Spleen (tissue), 11 donors: ENCODE measurements around the gene RHBDL3. TPM values are rescaled to one million over a fixed set of nuclear protein-coding genes. Genes with fewer than 3 reads are reported as not detected.
"Not testable (repeated sequence)": the region's sequence is repeated elsewhere in the genome, so short reads cannot be mapped to it uniquely, and the experiment has no call there.

Source experiments
- DNase-seq: peaks from one replicate; pipeline ENCODE4 v3.0.0-alpha.2; 2020
- H3K27ac ChIP-seq, 8 donors: fragments of 200-600 bp; sonication (generic) in 7 of 8; 1 replicate in 4 of 8; 2 replicates in 4 of 8; pipeline versions ENCODE4 v1.5.0 to v1.8.0; 2016 to 2021; ENCODE audit warnings: inconsistent platforms in 4 of 8, mild to moderate bottlenecking in 4 of 8, moderate library complexity in 1 of 8
- H3K27me3 ChIP-seq, 7 donors: fragments of 200-600 bp; sonication (generic) in 6 of 7; replicated peaks in 1 of 7; 1 replicate in 4 of 7; 2 replicates in 3 of 7; pipeline versions ENCODE4 v1.5.0 to v1.8.0; 2016 to 2021; ENCODE audit warnings: inconsistent platforms in 3 of 7, mild to moderate bottlenecking in 1 of 7
- H3K36me3 ChIP-seq, 6 donors: fragments of 200-600 bp; sonication (generic) in 5 of 6; 1 replicate in 4 of 6; 2 replicates in 2 of 6; pipeline versions ENCODE4 v1.5.0 to v1.8.0; 2016 to 2021; ENCODE audit warnings: inconsistent platforms in 2 of 6
- H3K4me1 ChIP-seq, 6 donors: fragments of 200-600 bp; sonication (generic) in 5 of 6; 1 replicate in 3 of 6; 2 replicates in 3 of 6; pipeline versions ENCODE4 v1.5.0 to v1.8.0; 2016 to 2021; ENCODE audit warnings: inconsistent platforms in 3 of 6
- H3K4me3 ChIP-seq, 8 donors: fragments of 200-600 bp; sonication (generic) in 7 of 8; 1 replicate in 4 of 8; 2 replicates in 4 of 8; pipeline versions ENCODE4 v1.5.0 to v1.8.0; 2016 to 2021; ENCODE audit warnings: inconsistent platforms in 4 of 8, mild to moderate bottlenecking in 4 of 8, moderate library complexity in 2 of 8
- H3K9me3 ChIP-seq, 8 donors: fragments of 200-600 bp; sonication (generic) in 7 of 8; 1 replicate in 4 of 8; 2 replicates in 4 of 8; pipeline versions ENCODE4 v1.5.0 to v1.8.0; 2016 to 2021; ENCODE audit warnings: inconsistent platforms in 4 of 8
- POLR2A ChIP-seq, 3 donors: fragments of 450-650 bp; IDR thresholded peaks; one replicate each; pipeline ENCODE4 v1.5.1; 2017; ENCODE audit warnings: antibody characterized with exemption in 3 of 3, mild to moderate bottlenecking in 1 of 3
- POLR2AphosphoS5 ChIP-seq, 3 donors: sonication (generic); formaldehyde crosslinking; IDR thresholded peaks; one replicate each; pipeline ENCODE4 v1.5.1; 2017; ENCODE audit warnings: antibody characterized with exemption in 3 of 3
- WGBS, 5 donors: extraction: QIAGEN DNeasy Blood & Tissue Kit in 3 of 5; methylation state at CpG; one replicate each; pipeline versions ENCODE4 v1.1.5 to v1.1.7; 2013 to 2018; 5-methylcytosine and 5-hydroxymethylcytosine counted together
- intact Hi-C: fragments of 100-400 bp; cut with DNase I; formaldehyde crosslinking; loops from one replicate; pipeline ENCODE4 v1.15.0; 2023; ENCODE audit warnings: low total_unique reads
- polyA plus RNA-seq, 3 donors: library from polyadenylated mRNA; stranded (reverse); fragments of 200-250 nt; gene quantifications; one replicate each; pipeline ENCODE4 v1.2.1, GENCODE V29; 2013
- total RNA-seq, 7 donors: library from RNA; depleted of rRNA in 3 of 7; stranded (reverse); fragments of >200 nt in 3 of 7; fragmentation: NEBNext Ultra II Directional in 4 of 7; extraction: Animal tissue kit (Norgen Biotek cat#: 25700) in 4 of 7; gene quantifications; one replicate each; pipeline versions ENCODE4 v1.1.0 to v1.2.1, GENCODE V29; 2016 to 2021
- TF ChIP-seq, protein P1 (sequence below), 11 experiments: fragments of 200-600 bp in 7 of 11; fragments of 450-650 bp in 4 of 11; sonication (generic) in 4 of 11; IDR thresholded peaks in 8 of 11; conservative IDR thresholded peaks in 3 of 11; 1 replicate in 7 of 11; 2 replicates in 4 of 11; pipeline versions ENCODE4 v1.4.0 to v1.8.0; 2016 to 2021; ENCODE audit warnings: antibody characterized with exemption in 11 of 11, inconsistent platforms in 4 of 11, mild to moderate bottlenecking in 1 of 11
- donor health status: healthy with polysubstance abuse.
- donor health status: DM: no; HTN: no; CAD: no; lungs with moderate emphysema.
- donor health status: DM: no; HTN: no; CAD: no.
- donor health status: Bipolar disorder and iron deficiency.
- donor health status: healthy.
- donor health status: DM: no; HTN: no; CAD: no.
- donor health status: DM: yes; HTN: yes; CAD: no.

RHBDL3 gene
- total and polyA plus RNA-seq, 10 donors = 0.06 to 0.72 (median 0.25) TPM; not detected in 3

GRCh38 chr17:32258383-32259140 lies 7.1 kb upstream of the RHBDL3 start:
- WGBS, 5 donors = 48 to 51% (median 50%) methylated on average over 18 of the region's 18 CpGs
- intact Hi-C loops = loop anchor here (10.0 kb wide), 1 partner anchor 56 kb away; no protein-coding TSS in a partner anchor

GRCh38 chr17:32259586-32259985 lies 6.0 kb upstream of the RHBDL3 start:
- Histone ChIP-seq H3K27ac (no peak overlapping the region), H3K27me3 (peaks cover 0 to 32% (median 3%) of the 10 kb centered on the region in 7 donors), H3K36me3 (no peaks in the 10 kb centered on the region), H3K9me3 (no peaks in the 10 kb centered on the region), H3K4me1 (peaks cover 0 to 2% (median 0%) of the 10 kb centered on the region in 6 donors), H3K4me3 (no peak overlapping the region)
- intact Hi-C loops = loop anchor here (10.0 kb wide), 1 partner anchor 55 kb away; no protein-coding TSS in a partner anchor
- TF ChIP-seq, protein P1, sequence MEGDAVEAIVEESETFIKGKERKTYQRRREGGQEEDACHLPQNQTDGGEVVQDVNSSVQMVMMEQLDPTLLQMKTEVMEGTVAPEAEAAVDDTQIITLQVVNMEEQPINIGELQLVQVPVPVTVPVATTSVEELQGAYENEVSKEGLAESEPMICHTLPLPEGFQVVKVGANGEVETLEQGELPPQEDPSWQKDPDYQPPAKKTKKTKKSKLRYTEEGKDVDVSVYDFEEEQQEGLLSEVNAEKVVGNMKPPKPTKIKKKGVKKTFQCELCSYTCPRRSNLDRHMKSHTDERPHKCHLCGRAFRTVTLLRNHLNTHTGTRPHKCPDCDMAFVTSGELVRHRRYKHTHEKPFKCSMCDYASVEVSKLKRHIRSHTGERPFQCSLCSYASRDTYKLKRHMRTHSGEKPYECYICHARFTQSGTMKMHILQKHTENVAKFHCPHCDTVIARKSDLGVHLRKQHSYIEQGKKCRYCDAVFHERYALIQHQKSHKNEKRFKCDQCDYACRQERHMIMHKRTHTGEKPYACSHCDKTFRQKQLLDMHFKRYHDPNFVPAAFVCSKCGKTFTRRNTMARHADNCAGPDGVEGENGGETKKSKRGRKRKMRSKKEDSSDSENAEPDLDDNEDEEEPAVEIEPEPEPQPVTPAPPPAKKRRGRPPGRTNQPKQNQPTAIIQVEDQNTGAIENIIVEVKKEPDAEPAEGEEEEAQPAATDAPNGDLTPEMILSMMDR (IDR thresholded peaks at IDR 0.05 in 8 of 11, conservative IDR thresholded peaks at IDR 0.05 in 3 of 11) = no peak
- no peak for TF ChIP-seq POLR2A (IDR thresholded peaks at IDR 0.05)
- no peak for TF ChIP-seq POLR2AphosphoS5 (IDR thresholded peaks at IDR 0.05)
- peak; percentile 17 for DNase-seq
- WGBS, 5 donors = 85 to 100% (median 92%) methylated on average over 4 of the region's 4 CpGs

More at GRCh38 chr17:32258383-32259140, 7.1 kb upstream of the RHBDL3 start:
- no peak overlapping the region for H3K27ac ChIP-seq
- H3K27me3 ChIP-seq = peaks cover 0 to 21% (median 0%) of the 10 kb centered on the region in 7 donors
- no peaks in the 10 kb centered on the region for H3K36me3 ChIP-seq
- H3K9me3 ChIP-seq = no peaks in the 10 kb centered on the region
- no peak overlapping the region for H3K4me3 ChIP-seq
- H3K4me1 ChIP-seq = no peaks in the 10 kb centered on the region
- DNase-seq = no peak
- TF ChIP-seq POLR2A (IDR thresholded peaks at IDR 0.05) (no peak), POLR2AphosphoS5 (IDR thresholded peaks at IDR 0.05) (no peak)
- TF ChIP-seq, protein P1 (IDR thresholded peaks at IDR 0.05 in 8 of 11, conservative IDR thresholded peaks at IDR 0.05 in 3 of 11) = no peak

- H3K27me3 ChIP-seq = peaks cover under 1 to 48% (median 16%) of the 10 kb centered on the region in 7 donors
- WGBS, 5 donors = 54 to 70% (median 65%) methylated on average over 7 of the region's 7 CpGs
- H3K27ac ChIP-seq = no peak overlapping the region
- peak; percentile 25 for DNase-seq
- no peak overlapping the region for H3K4me3 ChIP-seq
- TF ChIP-seq POLR2AphosphoS5 (IDR thresholded peaks at IDR 0.05) (no peak), POLR2A (IDR thresholded peaks at IDR 0.05) (no peak)
- TF ChIP-seq, protein P1 (IDR thresholded peaks at IDR 0.05 in 8 of 11, conservative IDR thresholded peaks at IDR 0.05 in 3 of 11) = no peak
- H3K36me3 ChIP-seq = no peaks in the 10 kb centered on the region
- peaks cover 0 to 15% (median 11%) of the 10 kb centered on the region in 6 donors for H3K4me1 ChIP-seq
- H3K9me3 ChIP-seq = no peaks in the 10 kb centered on the region
- intact Hi-C loops = no loop called here
Observed at GRCh38 chr17:32261417-32261736, 4.3 kb upstream of the RHBDL3 start.

DNA sequence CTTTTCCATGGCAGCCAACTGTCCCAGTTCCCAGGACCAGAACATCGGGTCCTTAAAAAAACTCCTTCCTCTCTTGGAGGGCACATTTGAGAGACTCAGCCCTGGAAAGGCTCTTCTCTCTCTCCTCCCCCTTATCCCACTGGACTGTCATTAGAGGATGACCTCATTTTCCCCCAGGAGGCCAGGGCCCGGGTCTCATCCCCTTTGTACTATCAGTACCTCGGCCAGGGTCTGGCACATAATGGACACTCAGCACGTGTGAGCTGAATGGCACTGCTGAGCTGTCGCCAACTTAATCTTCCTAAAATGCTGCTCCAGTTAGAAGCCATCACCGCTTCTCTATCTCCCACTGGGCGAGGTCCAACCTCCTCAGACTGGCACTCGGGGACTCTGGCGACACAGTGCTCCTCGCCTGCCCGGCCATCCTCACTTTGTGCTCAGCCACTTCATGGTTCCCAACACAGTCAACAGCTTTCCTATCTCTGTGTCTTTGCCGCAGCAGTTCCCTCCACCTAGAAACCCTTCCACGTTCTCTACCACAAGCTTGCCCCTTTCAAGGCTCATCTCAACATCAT lies 3.6 kb upstream of the RHBDL3 start:
- intact Hi-C loops = no loop called here
- no peaks in the 10 kb centered on the region for H3K36me3 ChIP-seq
- WGBS, 5 donors = 86 to 92% (median 88%) methylated on average over 13 of the region's 13 CpGs
- no peaks in the 10 kb centered on the region for H3K9me3 ChIP-seq
- H3K4me3 ChIP-seq = no peak overlapping the region
- peaks cover 5 to 21% (median 17%) of the 10 kb centered on the region in 6 donors for H3K4me1 ChIP-seq
- H3K27ac ChIP-seq = no peak overlapping the region
- no peak for DNase-seq
- H3K27me3 ChIP-seq = peaks cover 6 to 55% (median 23%) of the 10 kb centered on the region in 7 donors
- TF ChIP-seq POLR2A (IDR thresholded peaks at IDR 0.05) (no peak), POLR2AphosphoS5 (IDR thresholded peaks at IDR 0.05) (no peak)
- TF ChIP-seq, protein P1 (IDR thresholded peaks at IDR 0.05 in 8 of 11, conservative IDR thresholded peaks at IDR 0.05 in 3 of 11) = no peak

DNA sequence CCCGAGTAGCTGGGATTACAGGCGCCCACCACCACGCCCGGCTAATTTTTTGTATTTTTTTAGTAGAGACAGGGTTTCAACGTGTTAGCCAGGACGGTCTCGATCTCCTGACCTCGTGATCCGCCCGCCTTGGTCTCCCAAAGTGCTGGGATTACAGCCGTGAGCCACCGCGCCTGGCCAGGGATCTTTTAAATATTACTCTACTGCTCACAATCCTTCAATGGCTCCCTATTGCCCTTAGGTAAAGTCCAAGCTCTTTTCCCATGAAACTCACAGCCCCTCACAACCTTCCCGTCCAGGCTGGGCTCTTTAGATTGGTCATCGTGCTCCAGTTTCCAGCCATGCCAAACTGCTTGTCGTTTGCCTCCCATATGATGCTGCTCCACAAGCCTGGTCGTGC lies 2.1 kb upstream of the RHBDL3 start:
- H3K9me3 ChIP-seq, H3K27ac ChIP-seq, intact Hi-C loops, H3K36me3 ChIP-seq, H3K4me3 ChIP-seq, DNase-seq: not testable (repeated sequence)
- 89 to 96% (median 95%) methylated on average over 17 of the region's 17 CpGs for WGBS, 5 donors
- Histone ChIP-seq H3K4me1 (peaks cover 7 to 32% (median 26%) of the 10 kb centered on the region in 6 donors), H3K27me3 (peaks cover 6 to 70% (median 36%) of the 10 kb centered on the region in 7 donors)
